Mesenchymal stem cell (in vitro differentiated cells and primary cell): ENCODE data around the gene DYRK2.
A peak's percentile ranks its signal among the peaks of the same experiment; 100 is the strongest.

Experiments
- DNase-seq: peaks from one replicate; pipeline ENCODE4 v3.0.0-alpha.2; 2013
- H2AFZ ChIP-seq: one replicate; pipeline ENCODE4 v1.6.1; 2013; ENCODE audit warnings: low read depth, mild to moderate bottlenecking, control low read depth, inconsistent platforms, low read length, moderate library complexity
- H2AK5ac ChIP-seq: 2 replicates; pipeline ENCODE4 v1.6.1; 2013; ENCODE audit warnings: low read length, moderate library complexity, mild to moderate bottlenecking, inconsistent platforms; ENCODE audit not compliant: severe bottlenecking
- H2BK120ac ChIP-seq: one replicate; pipeline ENCODE4 v1.6.1; 2013; ENCODE audit warnings: low read depth, mild to moderate bottlenecking, inconsistent platforms, low read length, moderate library complexity
- H2BK12ac ChIP-seq, 2 experiments: one replicate each; pipeline ENCODE4 v1.6.1; 2013; ENCODE audit warnings: inconsistent platforms in 2 of 2, low read length in 2 of 2, mild to moderate bottlenecking in 2 of 2, moderate library complexity in 2 of 2, control low read depth in 1 of 2
- H2BK15ac ChIP-seq: one replicate; pipeline ENCODE4 v1.6.1; 2013; ENCODE audit warnings: mild to moderate bottlenecking, low read depth, inconsistent platforms; ENCODE audit not compliant: poor library complexity, severe bottlenecking
- H2BK5ac ChIP-seq: 2 replicates; pipeline ENCODE4 v1.6.1; 2013; ENCODE audit warnings: low read depth, mild to moderate bottlenecking, low read length, control low read depth, inconsistent platforms; ENCODE audit not compliant: poor library complexity, severe bottlenecking
- H3K14ac ChIP-seq, 2 experiments: one replicate each; pipeline ENCODE4 v1.6.1; 2013; ENCODE audit warnings: inconsistent platforms in 2 of 2, low read length in 2 of 2, control low read depth in 1 of 2, mild to moderate bottlenecking in 1 of 2, moderate library complexity in 1 of 2
- H3K18ac ChIP-seq, 2 experiments: one replicate each; pipeline ENCODE4 v1.6.1; 2013; ENCODE audit warnings: inconsistent platforms in 2 of 2, low read length in 2 of 2, control low read depth in 1 of 2, low read depth in 1 of 2, mild to moderate bottlenecking in 1 of 2
- H3K23ac ChIP-seq, 2 experiments: one replicate each; pipeline ENCODE4 v1.6.1; 2013; ENCODE audit warnings: inconsistent platforms in 2 of 2, low read length in 2 of 2, mild to moderate bottlenecking in 2 of 2, moderate library complexity in 2 of 2, control low read depth in 1 of 2
- H3K27ac ChIP-seq: 2 replicates; pipeline ENCODE4 v1.5.1; 2013; ENCODE audit warnings: mild to moderate bottlenecking, moderate library complexity, low read length, control low read depth, inconsistent platforms; ENCODE audit not compliant: poor library complexity, severe bottlenecking
- H3K27me3 ChIP-seq, 2 experiments: 2 replicates each; pipeline versions ENCODE4 v1.6.1 to v1.7.0; 2013; ENCODE audit warnings: low read length in 2 of 2, mild to moderate bottlenecking in 2 of 2, moderate library complexity in 2 of 2, control low read depth in 1 of 2, inconsistent platforms in 1 of 2; ENCODE audit not compliant: control insufficient read depth in 1 of 2, insufficient read depth in 1 of 2
- H3K36me3 ChIP-seq, 2 experiments: 2 replicates each; pipeline versions ENCODE4 v1.6.1 to v1.7.0; 2013; ENCODE audit warnings: low read length in 2 of 2, control low read depth in 1 of 2, inconsistent platforms in 1 of 2, low read depth in 1 of 2, mild to moderate bottlenecking in 1 of 2; ENCODE audit not compliant: insufficient read depth in 2 of 2, control insufficient read depth in 1 of 2
- H3K4ac ChIP-seq, 2 experiments: one replicate each; pipeline ENCODE4 v1.6.1; 2013; ENCODE audit warnings: inconsistent platforms in 2 of 2, low read length in 2 of 2, mild to moderate bottlenecking in 2 of 2, moderate library complexity in 2 of 2, control low read depth in 1 of 2, low read depth in 1 of 2
- H3K4me1 ChIP-seq: 2 replicates; pipeline ENCODE4 v1.6.1; 2013; ENCODE audit warnings: low read depth, low read length, control low read depth; ENCODE audit not compliant: control insufficient read depth, insufficient read depth
- H3K4me2 ChIP-seq: 2 replicates; pipeline ENCODE4 v1.6.1; 2013; ENCODE audit warnings: low read length, mild to moderate bottlenecking, inconsistent platforms; ENCODE audit not compliant: poor library complexity, severe bottlenecking
- H3K4me3 ChIP-seq, 2 experiments: 2 replicates each; pipeline versions ENCODE4 v1.5.1 to v1.7.0; 2013; ENCODE audit warnings: low read length in 2 of 2, mild to moderate bottlenecking in 2 of 2, control low read depth in 1 of 2, low read depth in 1 of 2; ENCODE audit not compliant: insufficient read depth in 1 of 2
- H3K79me1 ChIP-seq: replicated peaks from 2 replicates; pipeline ENCODE4 v1.6.1; 2013; ENCODE audit warnings: mild to moderate bottlenecking, control low read depth, low read length, inconsistent platforms; ENCODE audit not compliant: poor library complexity, severe bottlenecking
- H3K9ac ChIP-seq: 2 replicates; pipeline ENCODE4 v1.7.0; 2013; ENCODE audit warnings: mild to moderate bottlenecking, low read length, moderate library complexity
- H3K9me3 ChIP-seq: 2 replicates; pipeline ENCODE4 v1.7.0; 2013; ENCODE audit warnings: mild to moderate bottlenecking, low read length; ENCODE audit not compliant: control insufficient read depth
- H4K8ac ChIP-seq: one replicate; pipeline ENCODE4 v1.6.1; 2013; ENCODE audit warnings: inconsistent platforms, mild to moderate bottlenecking, low read length, moderate library complexity
- H4K91ac ChIP-seq: one replicate; pipeline ENCODE4 v1.6.1; 2013; ENCODE audit warnings: mild to moderate bottlenecking, low read length, inconsistent platforms
- WGBS: methylation state at CpG from one replicate; pipeline ENCODE4 v1.1.7; 2013; ENCODE audit warnings: mixed read lengths; 5-methylcytosine and 5-hydroxymethylcytosine counted together

Gene DYRK2

GRCh38 chr12:67649570-67650387 is 1.2 kb downstream of the DYRK2 start:
- Histone ChIP-seq H3K4me3 (peak overlapping the region; percentile 92 to 94), H2AFZ (peak overlapping the region; percentile 65), H3K4me2 (peak overlapping the region; percentile 78), H2BK5ac (peak overlapping the region; percentile 94), H4K91ac (peak overlapping the region; percentile 99), H3K9me3 (no peaks in the 10 kb centered on the region), H2AK5ac (no peak overlapping the region), H3K4me1 (peaks cover 9% of the 10 kb centered on the region), H3K9ac (peak overlapping the region; percentile 94), H3K27ac (peak overlapping the region; percentile 53), H3K79me1 (no peaks in the 10 kb centered on the region), H3K27me3 (no peaks in the 10 kb centered on the region), H3K14ac (peak overlapping the region; percentile 87 to 94), H2BK15ac (peak overlapping the region; percentile 93), H2BK12ac (peak overlapping the region; percentile 73 to 79), H4K8ac (peak overlapping the region; percentile 84), H3K4ac (peak overlapping the region; percentile 93 to 99), H3K36me3 (peaks cover 2 to 17% of the 10 kb centered on the region in 2 experiments), H3K23ac (peak overlapping the region in 1 of 2 experiments; percentile 94), H3K18ac (peak overlapping the region; percentile 98 to 99), H2BK120ac (peak overlapping the region; percentile 97)
- DNase-seq, result peak; percentile 54
- 0% methylated on average over 26 of the region's 65 CpGs for WGBS

- Histone ChIP-seq H3K14ac (peak overlapping the region in 1 of 2 experiments; percentile 87), H3K4me2 (peak overlapping the region; percentile 78), H2BK120ac (peak overlapping the region; percentile 11), H4K8ac (no peak overlapping the region), H3K4ac (peak overlapping the region; percentile 9 to 15), H2BK12ac (no peak overlapping the region), H3K4me3 (peak overlapping the region; percentile 92 to 94), H3K9ac (peak overlapping the region; percentile 94), H2BK5ac (no peak overlapping the region), H3K27me3 (no peaks in the 10 kb centered on the region), H3K27ac (peak overlapping the region; percentile 15), H3K9me3 (no peaks in the 10 kb centered on the region), H2AK5ac (no peak overlapping the region), H3K4me1 (peaks cover 9% of the 10 kb centered on the region), H2AFZ (no peak overlapping the region), H3K23ac (peak overlapping the region in 1 of 2 experiments; percentile 20), H2BK15ac (no peak overlapping the region), H4K91ac (no peak overlapping the region), H3K36me3 (peaks cover 2 to 18% of the 10 kb centered on the region in 2 experiments), H3K79me1 (no peaks in the 10 kb centered on the region), H3K18ac (peak overlapping the region; percentile 90 to 98)
- no peak for DNase-seq
- 13% methylated on average over 10 of the region's 11 CpGs for WGBS
Observed at GRCh38 chr12:67650388-67651131, 2.0 kb downstream of the DYRK2 start.

GRCh38 chr12:67651132-67651695 is 2.7 kb downstream of the DYRK2 start:
- Histone ChIP-seq H3K18ac (no peak overlapping the region), H2BK12ac (no peak overlapping the region), H3K27ac (no peak overlapping the region), H3K4me3 (peak overlapping the region in 1 of 2 experiments; percentile 92), H3K4me2 (peak overlapping the region; percentile 78), H3K4me1 (peaks cover 10% of the 10 kb centered on the region), H2BK15ac (no peak overlapping the region), H3K9me3 (no peaks in the 10 kb centered on the region), H3K4ac (no peak overlapping the region), H3K36me3 (peaks cover 2 to 25% of the 10 kb centered on the region in 2 experiments), H2AK5ac (no peak overlapping the region), H4K91ac (no peak overlapping the region), H3K14ac (no peak overlapping the region), H2BK5ac (no peak overlapping the region), H2AFZ (no peak overlapping the region), H3K79me1 (no peaks in the 10 kb centered on the region), H4K8ac (no peak overlapping the region), H2BK120ac (no peak overlapping the region), H3K27me3 (no peaks in the 10 kb centered on the region), H3K23ac (no peak overlapping the region), H3K9ac (peak overlapping the region; percentile 94)
- peak; percentile 57 for DNase-seq
- WGBS, result 40% methylated on average over 4 of the region's 5 CpGs

GRCh38 chr12:67655829-67656228 is 7.3 kb downstream of the DYRK2 start:
- DNase-seq, result no peak
- Histone ChIP-seq H2BK5ac (no peak overlapping the region), H3K18ac (peak overlapping the region in 1 of 2 experiments; percentile 59), H3K27me3 (no peaks in the 10 kb centered on the region), H3K4me3 (no peak overlapping the region), H2BK120ac (no peak overlapping the region), H3K4me2 (no peak overlapping the region), H3K4ac (no peak overlapping the region), H3K23ac (no peak overlapping the region), H3K36me3 (peaks cover 20 to 64% of the 10 kb centered on the region in 2 experiments), H4K8ac (no peak overlapping the region), H3K9ac (no peak overlapping the region), H3K4me1 (peaks cover 3% of the 10 kb centered on the region), H2AFZ (no peak overlapping the region), H2AK5ac (no peak overlapping the region), H2BK12ac (no peak overlapping the region), H3K14ac (no peak overlapping the region), H2BK15ac (no peak overlapping the region), H3K27ac (no peak overlapping the region), H3K9me3 (no peaks in the 10 kb centered on the region), H4K91ac (no peak overlapping the region), H3K79me1 (peaks cover 15% of the 10 kb centered on the region)
